ENCODE measurements around the gene PTPRG.

The PTPRG gene

DNA sequence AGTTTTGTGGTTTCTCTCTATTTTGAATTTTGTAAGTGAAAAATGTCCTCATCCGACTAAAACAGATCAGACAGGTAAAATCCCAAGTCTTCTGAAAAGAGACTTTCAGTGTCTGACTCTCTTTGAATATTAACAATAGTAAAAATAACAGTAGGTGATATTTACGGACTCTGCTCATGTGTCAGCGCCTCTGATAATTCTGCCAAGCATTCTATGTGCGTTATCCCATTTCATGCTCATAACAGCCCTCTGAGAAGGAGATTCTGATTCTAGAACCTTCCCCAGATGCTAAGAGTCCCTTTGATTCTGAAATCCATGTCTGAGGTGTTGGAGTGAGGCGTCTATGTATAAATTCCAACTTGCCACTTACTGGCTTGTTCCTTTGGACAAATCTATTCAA is 529.1 kb downstream of the PTPRG start:
- DNase-seq: no peak

GRCh38 chr3:62093025-62093424 is 531.7 kb downstream of the PTPRG start:
- DNase-seq: no peak

- no peak for DNase-seq
Observed at GRCh38 chr3:62094461-62094860, 533.1 kb downstream of the PTPRG start.

DNA sequence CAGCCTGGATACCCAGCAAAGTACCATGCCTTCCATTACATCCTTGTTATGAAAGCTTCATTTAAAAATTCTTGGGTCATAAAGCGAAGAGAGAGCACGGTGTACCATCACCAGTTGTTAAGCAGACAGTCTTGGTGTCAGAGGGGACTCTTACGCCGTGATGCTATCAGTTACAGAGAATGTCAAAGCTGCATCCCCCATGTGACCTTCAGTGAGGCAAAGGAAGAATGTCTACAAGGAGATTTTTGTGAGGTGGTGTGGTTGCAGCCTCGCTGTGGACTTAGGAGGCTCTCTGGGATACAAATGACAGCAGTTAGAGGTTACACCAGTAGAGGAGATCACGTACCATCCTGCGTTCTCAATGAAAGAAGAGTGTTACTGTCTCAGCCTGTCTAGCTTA is 533.7 kb downstream of the PTPRG start:
- no peak for DNase-seq

DNA sequence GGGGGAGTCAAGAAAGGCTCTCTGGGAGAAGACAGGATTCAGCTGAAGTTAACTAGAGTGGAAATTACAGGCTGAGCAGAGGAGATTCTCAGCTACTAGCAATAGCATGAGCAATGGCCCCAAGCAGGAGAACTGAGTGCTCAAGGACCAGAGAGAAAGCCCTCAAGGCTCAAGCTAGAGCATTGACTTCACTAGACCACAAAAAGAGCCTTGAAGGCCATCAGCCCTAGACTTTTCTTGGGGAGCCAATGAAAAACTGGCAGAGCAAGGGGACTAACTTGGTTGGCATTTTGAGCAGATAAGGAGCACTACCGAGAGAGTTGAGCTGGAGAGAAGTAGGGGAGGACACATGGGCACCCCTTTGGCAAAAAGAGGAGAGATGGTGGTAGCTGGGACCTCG is 534.4 kb downstream of the PTPRG start:
- no peak for DNase-seq

GRCh38 chr3:62096521-62096920 is 535.1 kb downstream of the PTPRG start:
- DNase-seq: no peak

DNA sequence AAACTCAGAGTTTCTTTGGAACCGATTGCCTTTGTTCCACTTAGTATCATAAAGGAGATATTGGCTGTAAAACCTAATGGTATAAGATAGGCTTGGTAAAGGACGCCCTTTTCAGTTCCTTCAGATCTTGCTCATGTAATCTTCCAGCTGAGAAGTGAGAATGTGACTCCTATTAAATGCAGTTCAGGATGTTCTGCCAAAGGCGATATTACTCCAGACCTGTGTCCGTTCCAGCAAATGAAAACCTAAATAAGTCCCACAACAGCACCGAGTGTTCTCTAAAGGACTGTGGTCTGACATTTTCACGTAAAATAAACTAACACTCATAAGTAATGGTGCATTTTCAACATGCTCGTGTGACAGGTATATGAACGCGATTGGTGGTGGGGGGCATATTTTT is 535.8 kb downstream of the PTPRG start:
- DNase-seq: no peak

DNA sequence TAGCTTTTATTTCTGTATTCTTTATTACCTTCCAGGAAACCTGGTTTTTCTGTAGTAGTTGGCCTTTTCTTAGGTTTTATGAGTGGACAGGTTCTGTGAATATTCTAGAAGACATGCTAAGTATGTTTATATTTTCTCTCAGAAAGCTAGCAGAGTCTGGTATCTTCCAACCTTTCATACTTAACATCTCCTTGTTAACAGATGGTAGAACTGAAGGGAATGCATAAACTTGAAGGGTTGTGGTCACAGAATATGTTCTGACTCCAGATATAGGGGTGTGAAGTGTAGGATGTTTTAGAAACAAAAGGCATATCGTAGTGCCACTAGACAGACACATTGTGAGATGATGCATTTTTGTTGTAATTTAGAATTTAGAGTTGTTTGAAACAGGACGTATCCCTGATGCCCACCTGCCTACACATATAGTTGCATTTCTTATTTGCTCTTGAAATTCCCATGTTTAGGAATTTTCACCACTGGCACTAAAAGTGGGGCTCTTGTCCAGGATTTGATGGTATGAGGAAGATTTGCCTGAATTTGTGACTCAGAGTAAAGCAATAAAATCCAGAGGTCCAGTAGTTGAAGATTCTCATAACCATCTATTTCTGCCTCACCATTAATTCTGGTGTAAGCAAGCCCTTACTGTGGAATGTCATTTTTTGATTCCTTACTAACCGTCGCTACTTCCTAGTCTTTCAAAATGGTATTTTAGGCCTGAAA is 537.4 kb downstream of the PTPRG start:
- no peak for DNase-seq

DNA sequence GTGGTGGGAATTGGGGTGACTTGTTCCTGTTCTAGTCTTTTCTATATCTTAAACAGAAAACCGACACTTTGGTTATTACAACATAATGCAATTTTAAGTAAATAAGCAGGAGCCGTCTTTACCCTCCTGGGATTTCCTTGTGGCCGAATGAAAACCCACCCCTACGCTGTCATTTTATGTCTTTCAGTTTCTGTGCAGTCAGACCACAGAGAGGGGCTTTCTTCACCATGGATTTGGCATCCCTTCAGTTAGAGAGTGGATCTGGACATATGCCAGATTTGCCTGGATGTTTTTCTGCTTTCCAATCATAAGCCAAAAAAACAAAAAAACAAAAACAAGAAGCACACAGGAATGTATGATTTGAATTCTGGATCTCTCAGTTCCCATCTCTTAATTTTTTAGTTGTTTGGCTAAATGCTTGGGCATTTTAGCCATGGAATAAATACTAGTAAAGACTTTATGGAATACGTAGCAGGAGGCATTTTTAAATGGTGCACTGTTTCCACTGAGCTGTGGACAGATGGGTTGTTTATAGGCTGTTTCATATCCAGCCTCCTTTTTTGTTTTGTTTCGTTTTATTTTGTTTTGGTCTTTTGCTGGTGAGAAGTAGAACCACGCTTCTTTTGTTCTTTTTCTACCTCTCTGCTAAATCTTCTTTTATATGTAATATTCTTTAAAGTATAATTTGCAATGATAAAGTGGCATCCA is 539.1 kb downstream of the PTPRG start:
- DNase-seq: no peak

DNA sequence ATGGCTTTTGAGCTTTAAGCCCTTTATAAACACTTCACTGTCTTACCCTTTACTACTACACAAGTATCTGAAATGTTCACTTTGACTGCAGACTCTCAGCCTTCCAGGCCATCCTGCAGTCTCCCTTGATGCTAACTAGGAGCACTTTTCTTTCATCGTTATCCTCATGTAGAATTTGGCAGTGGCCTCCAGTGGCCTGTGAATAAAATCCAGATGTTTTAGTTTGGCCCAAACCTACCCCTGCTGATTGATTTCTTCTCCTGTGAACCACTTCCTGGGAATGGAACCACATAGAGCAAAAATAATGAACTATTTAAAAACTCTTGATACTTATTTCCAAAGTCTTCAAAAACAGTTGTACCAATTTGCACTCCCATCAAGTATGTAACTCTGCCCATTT is 540.1 kb downstream of the PTPRG start:
- DNase-seq: no peak

- DNase-seq: peak in 1 of 2 experiments; percentile 60
Observed at GRCh38 chr3:62103531-62103930, 542.2 kb downstream of the PTPRG start.

GRCh38 chr3:62109534-62109933 is 548.2 kb downstream of the PTPRG start:
- peak in 1 of 2 experiments; percentile 50 for DNase-seq

DNA sequence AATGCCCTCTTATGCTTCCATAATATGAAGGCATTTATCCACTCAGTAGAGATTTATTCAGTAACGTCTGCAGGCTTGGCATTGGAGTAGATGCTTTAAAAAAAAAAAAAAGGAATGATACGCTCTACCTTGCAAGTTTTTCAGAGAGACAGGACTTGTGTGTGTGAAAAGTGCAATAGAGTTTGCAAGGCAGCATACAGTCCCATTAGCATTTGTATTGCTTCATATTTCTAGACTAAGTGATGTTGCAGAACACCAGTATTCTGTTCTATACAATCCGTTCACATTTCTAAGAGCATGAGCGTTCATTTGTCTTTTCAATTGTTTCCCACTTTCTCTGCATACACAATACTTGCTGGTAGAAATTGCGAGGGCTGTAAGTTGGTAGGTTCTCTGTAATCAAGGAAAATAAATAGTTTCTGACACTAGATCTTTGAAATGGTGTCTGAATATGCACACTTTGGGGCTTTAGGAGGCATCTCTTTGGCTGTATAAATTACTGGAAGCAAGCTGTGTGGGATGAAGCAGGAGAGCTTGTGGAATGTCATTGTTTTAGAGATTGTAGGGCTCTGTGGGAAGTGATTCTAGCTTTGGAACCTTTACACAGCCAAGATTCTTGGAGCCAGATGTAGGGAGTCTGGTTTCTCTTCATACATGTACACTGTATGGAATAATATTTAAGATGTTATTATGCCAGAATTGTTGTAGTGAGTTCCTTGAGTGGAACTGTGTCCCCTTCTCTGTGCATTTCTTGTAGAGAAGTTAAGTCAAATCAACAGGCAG is 549.3 kb downstream of the PTPRG start:
- no peak for DNase-seq

- no peak for DNase-seq
Observed at GRCh38 chr3:62113092-62113491, 551.7 kb downstream of the PTPRG start.

DNA sequence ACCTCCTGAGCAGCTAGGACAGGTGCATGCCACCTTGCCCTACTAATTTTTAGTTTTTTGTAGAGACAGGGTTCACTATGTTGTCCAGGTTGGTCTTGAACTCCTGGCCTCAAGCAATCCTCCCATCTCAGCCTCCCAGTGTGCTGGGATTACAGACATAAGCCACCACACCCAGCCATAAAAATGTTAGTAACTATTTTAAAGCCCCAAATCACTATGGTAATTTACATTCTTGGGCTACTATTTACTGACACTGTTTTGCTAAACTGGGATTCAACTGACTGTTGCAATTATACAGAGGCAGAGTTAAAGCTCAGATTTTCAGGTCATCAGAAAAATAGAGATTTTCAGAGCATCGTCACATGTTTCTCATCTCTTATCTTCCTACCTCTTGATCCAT is 553.4 kb downstream of the PTPRG start:
- no peak for DNase-seq

DNA sequence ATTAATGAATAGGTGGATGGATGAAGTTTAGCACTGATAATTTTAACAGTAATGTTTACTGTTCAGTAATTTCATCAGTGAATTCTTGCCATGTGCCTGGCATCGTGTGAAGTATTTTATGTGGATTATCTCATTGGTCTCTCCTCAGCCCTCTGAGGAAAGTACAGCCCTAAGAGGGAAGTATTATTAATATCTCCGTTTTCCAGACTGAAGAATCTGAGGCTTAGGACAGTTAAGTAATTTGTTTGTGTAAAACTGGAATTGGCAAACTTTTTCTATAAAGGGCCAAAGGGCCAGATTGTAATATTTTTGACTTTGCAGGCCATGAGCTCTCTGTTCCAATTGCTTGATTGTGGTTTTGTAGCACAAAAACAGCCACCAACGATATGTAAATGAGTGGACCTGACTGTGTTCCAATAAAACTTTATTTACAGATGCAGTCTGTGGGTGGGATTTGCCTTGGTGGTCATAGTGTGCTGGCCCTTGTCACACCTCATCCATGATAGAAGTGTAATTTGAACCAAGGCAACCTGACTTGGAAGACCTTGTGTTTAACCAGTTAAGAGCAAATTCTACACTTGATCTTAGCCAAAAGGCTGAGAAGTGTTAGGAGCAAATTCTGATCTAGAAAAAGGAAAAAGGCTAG is 556.7 kb downstream of the PTPRG start:
- DNase-seq: no peak

DNA sequence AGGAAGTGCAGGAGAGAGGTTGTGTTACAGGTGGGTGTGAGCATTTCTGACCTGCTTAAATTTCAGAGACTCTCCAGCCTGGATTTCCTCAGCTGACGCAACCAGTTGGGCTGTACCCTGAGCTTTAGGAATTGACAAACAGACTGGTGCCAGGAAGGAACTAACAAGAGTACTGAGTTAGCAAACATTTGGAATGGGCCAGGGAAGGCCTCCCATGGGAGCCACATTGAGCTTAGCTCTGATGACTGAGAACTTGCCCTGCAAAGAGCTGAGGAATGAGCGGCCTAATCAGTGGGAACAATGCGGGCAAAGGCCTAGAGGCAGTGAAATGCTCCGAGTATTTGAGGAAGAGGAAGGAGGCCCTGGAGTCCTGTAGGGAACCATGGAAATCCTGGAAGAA is 557.8 kb downstream of the PTPRG start:
- DNase-seq: no peak

DNA sequence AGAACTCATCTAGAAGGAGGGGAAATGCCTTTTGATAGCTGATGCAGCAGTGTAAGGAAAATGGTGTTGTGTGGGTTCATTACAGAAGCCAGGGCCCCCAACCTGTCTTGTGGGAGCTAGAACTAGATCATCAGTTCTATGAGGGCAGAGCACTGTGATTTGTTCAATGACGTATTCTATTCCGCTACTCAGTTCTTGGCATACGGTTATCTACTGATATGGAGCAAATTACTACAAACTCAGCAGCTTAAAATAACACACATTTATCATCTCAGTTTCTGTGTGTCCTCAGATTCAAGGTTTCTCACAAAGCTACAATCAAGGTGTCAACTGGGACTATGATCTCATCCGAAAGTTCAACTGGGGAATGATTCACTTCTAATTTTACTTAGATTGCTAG is 561.4 kb downstream of the PTPRG start:
- no peak for DNase-seq

DNA sequence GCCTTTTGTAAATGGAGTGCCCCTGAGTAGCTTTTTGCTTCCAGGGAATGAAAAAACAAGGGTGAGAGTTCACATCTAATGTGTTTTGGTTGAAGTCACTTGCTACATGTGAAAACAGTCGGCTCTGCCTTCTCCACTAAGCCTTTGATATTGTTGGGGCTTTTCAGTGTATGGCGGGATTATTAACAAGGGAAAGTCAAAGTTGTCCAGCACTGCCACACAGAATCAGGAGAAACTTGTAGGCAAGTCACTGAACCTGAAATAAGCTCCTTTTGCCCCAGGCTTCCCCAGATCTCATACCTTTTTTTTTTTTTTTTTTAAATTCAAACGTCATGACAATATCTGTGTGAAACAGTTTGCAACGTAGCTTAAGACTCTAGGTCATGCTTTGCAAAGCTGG is 564.0 kb downstream of the PTPRG start:
- DNase-seq: no peak

DNA sequence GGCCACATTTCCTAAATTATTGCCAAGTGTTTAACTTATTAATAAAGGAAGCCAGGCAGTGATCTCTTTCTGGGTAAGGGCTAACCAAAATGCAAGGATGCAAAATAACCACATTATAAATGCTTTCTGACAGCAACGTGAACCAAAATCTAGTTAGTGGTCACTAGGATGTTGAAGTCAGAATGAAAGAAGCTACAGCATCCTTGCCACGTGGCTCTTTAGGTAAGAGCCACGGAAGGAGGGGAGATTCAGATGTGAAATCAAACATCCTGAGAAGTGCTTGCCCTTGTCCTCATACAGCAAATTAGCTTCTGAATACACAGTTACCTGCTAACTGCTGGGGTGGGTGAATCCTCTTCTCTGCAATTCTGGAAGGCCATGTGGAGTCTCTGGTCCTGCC is 565.7 kb downstream of the PTPRG start:
- DNase-seq: no peak

DNA sequence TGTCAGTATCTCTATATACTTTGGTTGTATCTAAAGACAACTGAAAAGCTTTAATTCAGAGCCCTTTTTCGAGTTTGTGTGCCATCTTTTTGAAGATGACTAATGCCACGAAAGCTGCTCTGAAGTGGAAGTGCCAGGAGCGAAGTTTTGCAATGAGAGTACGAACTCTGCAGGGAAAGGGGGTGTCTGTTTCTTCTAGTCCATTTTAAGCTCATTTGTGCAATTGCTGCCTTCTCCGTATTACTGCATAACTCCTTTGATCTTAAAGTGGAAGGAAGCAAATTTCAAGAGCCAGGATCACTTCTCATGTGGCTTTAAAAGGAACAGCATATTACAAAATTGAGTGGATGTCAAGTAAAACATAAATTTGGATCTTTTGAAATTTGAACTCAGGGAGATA is 566.7 kb downstream of the PTPRG start:
- peak in 1 of 2 experiments; percentile 23 for DNase-seq

- DNase-seq: no peak
Observed at GRCh38 chr3:62128681-62129080, 567.3 kb downstream of the PTPRG start.

DNA sequence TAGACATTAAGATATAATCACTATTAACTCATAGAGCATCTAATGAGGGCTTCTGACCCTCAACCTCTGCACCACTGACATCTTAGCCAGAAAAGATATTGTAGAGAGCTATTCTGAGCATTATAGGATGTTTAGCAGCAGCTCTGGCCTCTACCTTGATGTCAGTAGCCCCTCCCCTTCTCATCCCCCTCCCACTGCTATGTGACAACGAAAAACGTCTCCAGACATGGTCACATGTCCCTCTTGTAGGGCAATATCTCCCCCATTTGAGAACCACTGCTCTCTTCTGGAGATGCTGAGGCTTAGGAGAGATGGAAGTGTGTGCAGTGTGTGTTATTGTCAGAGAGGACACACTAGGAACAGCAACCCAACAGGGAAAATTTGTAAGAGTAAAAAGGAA is 569.7 kb downstream of the PTPRG start:
- no peak for DNase-seq
